Mesendoderm (in vitro differentiated cells): ENCODE measurements around the gene DDX43.
"Not testable (repeated sequence)": the region's sequence is repeated elsewhere in the genome, so short reads cannot be mapped to it uniquely, and the experiment has no call there.

Source experiments
- DNase-seq: peaks from one replicate; pipeline ENCODE4 v3.0.0; 2013
- H2AK5ac ChIP-seq: 2 replicates; pipeline ENCODE4 v1.6.1; 2013; ENCODE audit warnings: low read length, inconsistent platforms
- H2BK120ac ChIP-seq: 2 replicates; pipeline ENCODE4 v1.6.1; 2013; ENCODE audit warnings: low read depth, mild to moderate bottlenecking, low read length, moderate library complexity, mixed read lengths
- H2BK15ac ChIP-seq: replicated peaks from 2 replicates; pipeline ENCODE4 v1.6.1; 2013; ENCODE audit warnings: low read depth, mild to moderate bottlenecking, moderate library complexity
- H2BK5ac ChIP-seq: 2 replicates; pipeline ENCODE4 v1.6.1; 2013; ENCODE audit warnings: low read length, inconsistent platforms
- H3K18ac ChIP-seq: 2 replicates; pipeline ENCODE4 v1.6.1; 2013; ENCODE audit warnings: mild to moderate bottlenecking, low read length, mixed read lengths
- H3K23ac ChIP-seq: one replicate; pipeline ENCODE4 v1.6.1; 2013; ENCODE audit warnings: low read length
- H3K27ac ChIP-seq: 2 replicates; pipeline ENCODE4 v1.5.1; 2013; ENCODE audit warnings: low read depth, mild to moderate bottlenecking, inconsistent platforms, low read length, moderate library complexity
- H3K27me3 ChIP-seq: 2 replicates; pipeline ENCODE4 v1.6.1; 2013; ENCODE audit warnings: low read length, control low read depth, mild to moderate bottlenecking, inconsistent platforms; ENCODE audit not compliant: insufficient read depth, poor library complexity
- H3K36me3 ChIP-seq: 2 replicates; pipeline ENCODE4 v1.6.1; 2013; ENCODE audit warnings: low read length, inconsistent platforms; ENCODE audit not compliant: control insufficient read depth, insufficient read depth
- H3K4ac ChIP-seq: one replicate; pipeline ENCODE4 v1.6.1; 2013; ENCODE audit warnings: low read depth, mild to moderate bottlenecking, low read length, moderate library complexity
- H3K4me1 ChIP-seq: 2 replicates; pipeline ENCODE4 v1.6.1; 2013; ENCODE audit warnings: low read depth, low read length, inconsistent platforms; ENCODE audit not compliant: control insufficient read depth
- H3K4me2 ChIP-seq: 2 replicates; pipeline ENCODE4 v1.6.1; 2013; ENCODE audit warnings: low read length
- H3K4me3 ChIP-seq: 2 replicates; pipeline ENCODE4 v1.5.1; 2013; ENCODE audit warnings: mild to moderate bottlenecking, low read length
- H3K56ac ChIP-seq: one replicate; pipeline ENCODE4 v1.6.1; 2013; ENCODE audit warnings: low read length
- H3K79me1 ChIP-seq: 2 replicates; pipeline ENCODE4 v1.6.1; 2013; ENCODE audit warnings: low read length, inconsistent platforms
- H3K79me2 ChIP-seq: 2 replicates; pipeline ENCODE4 v1.6.1; 2013; ENCODE audit warnings: mild to moderate bottlenecking, low read length; ENCODE audit not compliant: control insufficient read depth, insufficient read depth
- H3K9ac ChIP-seq: 2 replicates; pipeline ENCODE4 v1.6.1; 2013; ENCODE audit warnings: low read length, inconsistent platforms
- H4K5ac ChIP-seq: one replicate; pipeline ENCODE4 v1.6.1; 2013; ENCODE audit warnings: low read length
- H4K8ac ChIP-seq: one replicate; pipeline ENCODE4 v1.6.1; 2013; ENCODE audit warnings: low read depth, mild to moderate bottlenecking, control low read depth, low read length, moderate library complexity
- WGBS: extraction: QIAGEN DNeasy Blood & Tissue Kit; methylation state at CpG from one replicate; pipeline ENCODE4 v1.1.7; 2013; ENCODE audit warnings: low lambda C conversion rate, missing lambda C conversion rate; ENCODE audit not compliant: insufficient coverage; ENCODE audit errors: extremely low coverage; 5-methylcytosine and 5-hydroxymethylcytosine counted together

Gene DDX43

GRCh38 chr6:73391675-73392074 lies 3.0 kb upstream of the DDX43 start:
- Histone ChIP-seq H3K79me2 (no peaks in the 10 kb centered on the region), H2AK5ac (no peak overlapping the region), H2BK5ac (no peak overlapping the region), H3K4ac (no peak overlapping the region), H3K9ac (no peak overlapping the region), H3K18ac (no peak overlapping the region), H3K4me3 (no peak overlapping the region), H3K4me2 (no peak overlapping the region), H4K8ac (no peak overlapping the region), H3K23ac (no peak overlapping the region), H3K27ac (no peak overlapping the region), H3K4me1 (peaks cover 2% of the 10 kb centered on the region), H3K36me3 (no peaks in the 10 kb centered on the region), H3K79me1 (no peaks in the 10 kb centered on the region), H3K27me3 (no peaks in the 10 kb centered on the region), H2BK120ac (no peak overlapping the region), H3K56ac (no peak overlapping the region), H2BK15ac (no peak overlapping the region), H4K5ac (no peak overlapping the region)
- WGBS: no CpG with 5 or more reads among the region's 2 CpGs
- peak; percentile 16 for DNase-seq

DNA sequence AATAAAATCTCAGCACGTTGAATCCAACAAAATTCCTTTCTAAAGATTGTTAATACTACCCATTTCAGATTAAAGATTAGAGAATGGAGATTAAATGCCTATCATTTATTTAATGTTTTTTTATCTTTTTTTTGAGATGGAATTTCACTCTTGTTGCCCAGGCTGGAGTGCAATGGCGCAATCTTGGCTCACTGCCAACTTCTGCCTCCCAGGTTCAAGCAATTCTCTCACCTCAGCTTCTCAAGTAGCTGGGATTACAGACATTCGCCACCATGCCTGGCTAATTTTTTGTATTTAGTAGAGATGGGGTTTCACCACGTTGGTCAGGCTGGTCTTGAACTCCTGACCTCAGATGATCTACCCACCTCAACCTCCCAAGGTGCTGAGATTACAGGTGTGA lies 2.4 kb upstream of the DDX43 start:
- H3K4me1 ChIP-seq: not testable (repeated sequence)

DNA sequence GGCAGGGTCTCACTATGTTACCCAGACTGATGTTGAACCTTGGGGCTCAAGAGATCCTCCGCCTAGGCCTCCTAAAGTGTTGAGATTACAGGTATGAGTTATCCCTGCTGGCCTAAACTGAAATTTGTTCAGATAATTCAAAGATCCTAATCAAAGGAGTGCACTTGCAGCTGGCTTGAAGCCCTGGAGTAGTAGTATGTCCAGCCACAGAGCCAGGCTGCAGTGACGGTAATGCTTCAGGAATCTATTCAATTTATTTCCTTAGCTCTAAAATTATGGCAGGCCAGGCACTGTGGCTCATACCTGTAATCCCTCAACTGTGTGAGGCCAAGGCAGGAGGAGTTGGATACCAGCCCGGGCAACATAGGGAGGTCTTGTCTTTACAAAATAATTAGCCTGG lies 1.4 kb upstream of the DDX43 start:
- Histone ChIP-seq H3K9ac (no peak overlapping the region), H4K5ac (no peak overlapping the region), H3K4ac (no peak overlapping the region), H2BK120ac (no peak overlapping the region), H3K4me3 (no peak overlapping the region), H3K56ac (no peak overlapping the region), H2BK15ac (no peak overlapping the region), H3K79me1 (no peaks in the 10 kb centered on the region), H3K27ac (no peak overlapping the region), H3K4me1 (peaks cover 2% of the 10 kb centered on the region), H2AK5ac (no peak overlapping the region), H3K23ac (no peak overlapping the region), H3K4me2 (no peak overlapping the region), H3K27me3 (no peaks in the 10 kb centered on the region), H2BK5ac (no peak overlapping the region), H3K36me3 (no peaks in the 10 kb centered on the region), H4K8ac (no peak overlapping the region), H3K79me2 (no peaks in the 10 kb centered on the region), H3K18ac (no peak overlapping the region)
- WGBS: no CpG with 5 or more reads among the region's 3 CpGs
- no peak for DNase-seq

More for the DNA sequence above, 2.4 kb upstream of the DDX43 start:
- not testable (repeated sequence) for H3K18ac ChIP-seq, H3K4me3 ChIP-seq, H3K27me3 ChIP-seq, H3K56ac ChIP-seq, H2BK120ac ChIP-seq, H3K23ac ChIP-seq, H2AK5ac ChIP-seq, DNase-seq, H3K27ac ChIP-seq, H4K5ac ChIP-seq, H2BK15ac ChIP-seq, H3K4me2 ChIP-seq, H3K79me1 ChIP-seq, H3K9ac ChIP-seq, H3K4ac ChIP-seq, H3K36me3 ChIP-seq, H4K8ac ChIP-seq, H3K79me2 ChIP-seq, H2BK5ac ChIP-seq
- WGBS: no CpG with 5 or more reads among the region's 4 CpGs

DNA sequence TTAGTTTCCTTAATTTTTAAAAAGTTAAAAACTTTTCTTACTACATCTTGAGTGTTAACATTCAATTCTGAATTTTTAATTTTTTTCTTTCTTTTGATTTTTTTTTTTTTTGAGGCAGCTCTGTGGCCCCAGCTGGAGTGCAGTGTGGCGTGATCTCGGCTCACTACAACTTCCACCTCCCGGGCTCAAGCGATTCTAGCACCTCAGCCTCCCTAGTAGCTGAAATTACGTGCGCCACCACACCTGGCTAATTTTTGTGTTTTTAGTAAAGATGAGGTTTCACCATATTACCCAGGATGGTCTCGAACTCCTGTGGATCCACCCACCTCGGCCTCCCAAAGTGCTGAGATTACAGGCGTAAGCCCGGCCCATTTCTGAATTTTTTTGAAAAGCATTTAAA lies 1.2 kb downstream of the DDX43 start:
- no peak overlapping the region for H3K4me3 ChIP-seq
- no peaks in the 10 kb centered on the region for H3K27me3 ChIP-seq
- H4K8ac ChIP-seq: no peak overlapping the region
- H2AK5ac ChIP-seq: no peak overlapping the region
- no peak overlapping the region for H3K9ac ChIP-seq
- H3K23ac ChIP-seq: no peak overlapping the region
- no peak overlapping the region for H3K4me2 ChIP-seq
- WGBS: no CpG with 5 or more reads among the region's 10 CpGs
- H3K27ac ChIP-seq: no peak overlapping the region
- no peaks in the 10 kb centered on the region for H3K36me3 ChIP-seq
- H3K56ac ChIP-seq: no peak overlapping the region
- H3K79me1 ChIP-seq: no peaks in the 10 kb centered on the region
- H3K4ac ChIP-seq: no peak overlapping the region
- H3K79me2 ChIP-seq: no peaks in the 10 kb centered on the region
- no peak overlapping the region for H2BK5ac ChIP-seq
- H3K18ac ChIP-seq: no peak overlapping the region
- no peaks in the 10 kb centered on the region for H3K4me1 ChIP-seq
- no peak overlapping the region for H4K5ac ChIP-seq
- no peak overlapping the region for H2BK15ac ChIP-seq
- H2BK120ac ChIP-seq: no peak overlapping the region
- DNase-seq: no peak

DNA sequence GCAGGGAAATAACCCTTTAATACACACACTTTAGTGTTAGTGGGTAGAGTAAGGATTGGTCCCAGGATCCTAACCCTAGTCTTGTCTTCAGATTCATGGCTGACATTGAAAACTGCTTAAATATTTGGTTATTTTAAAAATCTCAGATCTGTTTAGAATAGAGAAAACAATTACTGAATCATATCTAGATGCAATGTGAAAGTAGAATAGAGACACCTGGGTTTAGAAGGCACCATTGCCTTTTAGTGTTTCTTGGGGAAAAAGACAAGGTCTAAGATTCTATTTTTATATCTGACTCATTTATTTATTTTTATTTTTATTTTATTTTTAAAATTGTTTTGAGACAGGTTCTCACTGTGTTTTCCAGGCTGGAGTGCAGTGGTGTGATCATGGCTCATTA lies 6.0 kb downstream of the DDX43 start:
- H3K79me1 ChIP-seq: no peaks in the 10 kb centered on the region
- no peak for DNase-seq
- no peak overlapping the region for H3K18ac ChIP-seq
- no peak overlapping the region for H2BK120ac ChIP-seq
- no peak overlapping the region for H3K9ac ChIP-seq
- H3K23ac ChIP-seq: no peak overlapping the region
- no peak overlapping the region for H2AK5ac ChIP-seq
- H3K27ac ChIP-seq: no peak overlapping the region
- no peak overlapping the region for H4K8ac ChIP-seq
- H3K79me2 ChIP-seq: no peaks in the 10 kb centered on the region
- no peaks in the 10 kb centered on the region for H3K4me1 ChIP-seq
- no peak overlapping the region for H4K5ac ChIP-seq
- no peak overlapping the region for H3K4me3 ChIP-seq
- no peak overlapping the region for H3K4ac ChIP-seq
- no peaks in the 10 kb centered on the region for H3K36me3 ChIP-seq
- H3K27me3 ChIP-seq: no peaks in the 10 kb centered on the region
- H2BK15ac ChIP-seq: no peak overlapping the region
- H2BK5ac ChIP-seq: no peak overlapping the region
- H3K56ac ChIP-seq: no peak overlapping the region
- H3K4me2 ChIP-seq: no peak overlapping the region

DNA sequence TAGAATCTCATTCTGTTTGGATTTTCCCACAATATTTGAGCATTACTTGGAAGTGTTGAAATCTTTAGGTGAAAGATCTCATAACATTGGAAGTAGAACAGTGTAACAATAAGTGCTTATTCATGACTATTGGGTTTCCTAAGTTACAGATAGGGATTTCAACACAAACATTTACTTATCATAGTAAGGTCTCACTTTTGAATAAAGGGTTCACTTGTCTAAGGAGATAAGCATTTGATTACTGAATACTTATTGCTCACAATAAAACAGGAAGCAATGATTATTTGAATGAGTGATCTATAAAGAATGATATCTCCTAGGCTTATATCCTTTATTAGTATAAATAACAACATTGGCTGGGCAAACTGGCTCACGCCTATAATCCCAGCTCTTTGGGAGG lies 14.8 kb downstream of the DDX43 start:
- WGBS: no CpG with 5 or more reads among the region's 1 CpG
- no peak overlapping the region for H3K9ac ChIP-seq
- H3K36me3 ChIP-seq: no peaks in the 10 kb centered on the region
- H2BK15ac ChIP-seq: no peak overlapping the region
- no peak overlapping the region for H2AK5ac ChIP-seq
- no peak overlapping the region for H3K23ac ChIP-seq
- no peak overlapping the region for H2BK120ac ChIP-seq
- H2BK5ac ChIP-seq: no peak overlapping the region
- no peak overlapping the region for H3K18ac ChIP-seq
- no peak overlapping the region for H4K5ac ChIP-seq
- no peak overlapping the region for H3K4ac ChIP-seq
- no peaks in the 10 kb centered on the region for H3K79me2 ChIP-seq
- no peak overlapping the region for H4K8ac ChIP-seq
- H3K4me3 ChIP-seq: no peak overlapping the region
- no peak for DNase-seq
- no peaks in the 10 kb centered on the region for H3K79me1 ChIP-seq
- no peaks in the 10 kb centered on the region for H3K4me1 ChIP-seq
- no peak overlapping the region for H3K56ac ChIP-seq
- no peak overlapping the region for H3K27ac ChIP-seq
- H3K27me3 ChIP-seq: no peaks in the 10 kb centered on the region
- H3K4me2 ChIP-seq: no peak overlapping the region
